Measurements from ENCODE around the gene NEK2. TPM values are rescaled to one million over a fixed set of nuclear protein-coding genes. Genes with fewer than 3 reads are reported as not detected.

The NEK2 gene
- total and polyA plus RNA-seq, 2 donors from 2014 or later: 0.35 TPM; not detected in 1

- FAIRE-seq: no peak
- no peak for DNase-seq
- Histone ChIP-seq H3K9ac (ENCODE audit: low read length in 3 of 3) (no peak overlapping the region), H3K4me1 (ENCODE audit: control insufficient read depth in 2 of 3, insufficient read depth in 2 of 3, low read depth in 1 of 3, low read length in 3 of 3) (peaks cover 0 to 6% (median 4%) of the 10 kb centered on the region in 3 donors), H3K4me3 (ENCODE audit: low read length in 3 of 3) (no peak overlapping the region), H3K36me3 (ENCODE audit: control insufficient read depth in 2 of 3, insufficient read depth in 3 of 3, low read length in 3 of 3) (no peaks in the 10 kb centered on the region), H3K9me3 (ENCODE audit: control insufficient read depth in 2 of 3, insufficient read depth in 1 of 3, low read length in 3 of 3) (no peaks in the 10 kb centered on the region), H3K27me3 (ENCODE audit: control insufficient read depth, insufficient read depth, low read length) (no peaks in the 10 kb centered on the region), H3K27ac (ENCODE audit: low read depth in 2 of 2, low read length in 2 of 2) (no peak overlapping the region)
- intact Hi-C loops (cut with DNase I): loop anchor here (10.0 kb wide), 1 partner anchor 82 kb away; the partner anchor contains the start of gene SLC30A1
- no peak for TF ChIP-seq CTCF (IDR thresholded peaks at IDR 0.05; ENCODE audit: borderline replicate concordance, extremely low read depth, insufficient read depth)
Observed at GRCh38 chr1:211656728-211657127, 18.7 kb downstream of the NEK2 start.

GRCh38 chr1:211654838-211655787 lies 20.3 kb downstream of the NEK2 start:
- Histone ChIP-seq H3K9ac (ENCODE audit: low read length in 3 of 3) (peak overlapping the region in 1 of 3 donors; percentile 49), H3K4me3 (ENCODE audit: low read length in 3 of 3) (peak overlapping the region in 1 of 3 donors; percentile 44), H3K27me3 (ENCODE audit: control insufficient read depth, insufficient read depth, low read length) (no peaks in the 10 kb centered on the region), H3K36me3 (ENCODE audit: control insufficient read depth in 2 of 3, insufficient read depth in 3 of 3, low read length in 3 of 3) (no peaks in the 10 kb centered on the region), H3K4me1 (ENCODE audit: control insufficient read depth in 2 of 3, insufficient read depth in 2 of 3, low read depth in 1 of 3, low read length in 3 of 3) (peaks cover 0 to 6% (median 4%) of the 10 kb centered on the region in 3 donors), H3K27ac (ENCODE audit: low read depth in 2 of 2, low read length in 2 of 2) (no peak overlapping the region), H3K9me3 (ENCODE audit: control insufficient read depth in 2 of 3, insufficient read depth in 1 of 3, low read length in 3 of 3) (no peaks in the 10 kb centered on the region)
- DNase-seq (peak; percentile 90 to 94 (median 92)), FAIRE-seq (no peak)
- intact Hi-C loops (cut with DNase I): loop anchor here (10.0 kb wide), 1 partner anchor 80 kb away; the partner anchor contains the start of gene SLC30A1
- peak; percentile 94 for TF ChIP-seq CTCF (IDR thresholded peaks at IDR 0.05; ENCODE audit: borderline replicate concordance, extremely low read depth, insufficient read depth)

GRCh38 chr1:211653959-211654496 lies 21.4 kb downstream of the NEK2 start:
- no peak overlapping the region for H3K4me3 ChIP-seq (ENCODE audit: low read length in 3 of 3)
- no peaks in the 10 kb centered on the region for H3K36me3 ChIP-seq (ENCODE audit: control insufficient read depth in 2 of 3, insufficient read depth in 3 of 3, low read length in 3 of 3)
- intact Hi-C loops (cut with DNase I): loop anchor here (10.0 kb wide), 1 partner anchor 79 kb away; the partner anchor contains the start of gene SLC30A1
- FAIRE-seq (no peak), DNase-seq (peak in 4 of 5 donors; percentile 42 to 77 (median 52))
- no peak overlapping the region for H3K27ac ChIP-seq (ENCODE audit: low read depth in 2 of 2, low read length in 2 of 2)
- peaks cover 0 to 6% (median 4%) of the 10 kb centered on the region in 3 donors for H3K4me1 ChIP-seq (ENCODE audit: control insufficient read depth in 2 of 3, insufficient read depth in 2 of 3, low read depth in 1 of 3, low read length in 3 of 3)
- no peaks in the 10 kb centered on the region for H3K27me3 ChIP-seq (ENCODE audit: control insufficient read depth, insufficient read depth, low read length)
- no peaks in the 10 kb centered on the region for H3K9me3 ChIP-seq (ENCODE audit: control insufficient read depth in 2 of 3, insufficient read depth in 1 of 3, low read length in 3 of 3)
- no peak overlapping the region for H3K9ac ChIP-seq (ENCODE audit: low read length in 3 of 3)
- no peak for TF ChIP-seq CTCF (IDR thresholded peaks at IDR 0.05; ENCODE audit: borderline replicate concordance, extremely low read depth, insufficient read depth)
